H1 (cell line): ENCODE results near the gene PHLPP1.

Source experiments
- BACH1 ChIP-seq: IDR thresholded peaks from 2 replicates; pipeline ENCODE4 v1.6.1; 2012; ENCODE audit warnings: low read length, improper control_type of control experiment
- CHD1 ChIP-seq: IDR thresholded peaks from 2 replicates; pipeline ENCODE4 v1.6.1; 2012; ENCODE audit warnings: low read depth, low read length, improper control_type of control experiment
- EP300 ChIP-seq, 2 experiments: IDR thresholded peaks; 1 replicate in 1 of 2; 2 replicates in 1 of 2; pipeline ENCODE4 v1.6.1; 2011 to 2012; ENCODE audit warnings: low read depth in 2 of 2, low read length in 2 of 2, mild to moderate bottlenecking in 2 of 2, borderline replicate concordance in 1 of 2, inconsistent platforms in 1 of 2, moderate library complexity in 1 of 2
- EZH2 ChIP-seq: fragments of 200-600 bp; sonication (generic); IDR thresholded peaks from 2 replicates; pipeline ENCODE4 v1.7.1; 2012; ENCODE audit warnings: low read depth, mild to moderate bottlenecking, moderate library complexity, low read length, inconsistent platforms; ENCODE audit not compliant: severe bottlenecking
- POLR2A ChIP-seq, 2 experiments: IDR thresholded peaks; 1 replicate in 1 of 2; 2 replicates in 1 of 2; pipeline ENCODE4 v1.6.1; 2011; ENCODE audit warnings: low read depth in 2 of 2, low read length in 2 of 2, mild to moderate bottlenecking in 2 of 2; ENCODE audit errors: control extremely low read depth in 1 of 2
- POLR2AphosphoS5 ChIP-seq: IDR thresholded peaks from 2 replicates; pipeline ENCODE4 v1.6.1; 2011; ENCODE audit warnings: low read depth, low read length
- SIN3A ChIP-seq, 2 experiments: IDR thresholded peaks in 1 of 2; conservative IDR thresholded peaks in 1 of 2; 2 replicates each; pipeline ENCODE4 v1.6.1; 2011 to 2012; ENCODE audit warnings: low read length in 2 of 2, improper control_type of control experiment in 1 of 2, low read depth in 1 of 2, mild to moderate bottlenecking in 1 of 2
- TCF12 ChIP-seq: IDR thresholded peaks from 2 replicates; pipeline ENCODE4 v1.6.1; 2011; ENCODE audit warnings: low read depth, mild to moderate bottlenecking, low read length
- YY1 ChIP-seq: IDR thresholded peaks from 2 replicates; pipeline ENCODE4 v1.6.1; 2011; ENCODE audit warnings: low read depth, mild to moderate bottlenecking, low read length
- TF ChIP-seq, protein P1 (sequence below): IDR thresholded peaks from 2 replicates; pipeline ENCODE4 v1.6.1; 2012; ENCODE audit warnings: low read length, inconsistent platforms
- TF ChIP-seq, protein P2 (sequence below), 3 experiments: IDR thresholded peaks; 1 replicate in 2 of 3; 2 replicates in 1 of 3; pipeline versions ENCODE4 v1.5.1 to v1.6.1; 2011; ENCODE audit warnings: low read length in 3 of 3, mild to moderate bottlenecking in 3 of 3, inconsistent platforms in 2 of 3, low read depth in 1 of 3, moderate library complexity in 1 of 3; ENCODE audit not compliant: insufficient read depth in 1 of 3; ENCODE audit errors: control extremely low read depth in 1 of 3

DNA sequence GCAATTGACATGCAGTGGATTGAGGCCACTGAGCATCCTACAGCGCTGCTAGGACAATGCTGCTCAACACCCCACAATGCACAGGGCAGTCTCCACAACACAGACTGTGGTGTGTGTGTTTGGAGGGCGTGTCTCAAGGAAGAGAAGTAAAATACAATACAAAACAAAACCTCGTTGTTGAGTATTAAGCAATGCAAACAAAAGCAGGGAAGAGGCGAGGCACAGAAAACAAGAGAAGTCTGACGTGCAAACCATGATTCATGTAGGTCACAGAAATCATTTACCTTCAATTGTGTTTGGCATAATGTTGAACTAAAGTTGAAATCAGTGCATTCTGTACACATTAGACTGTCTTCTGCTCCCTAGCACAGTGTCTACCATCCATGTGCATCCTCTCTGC, 260.9 kb downstream of the PHLPP1 start:
- no peak for TF ChIP-seq BACH1
- TF ChIP-seq POLR2AphosphoS5, result no peak
- no peak for TF ChIP-seq EP300 (IDR thresholded peaks at IDR 0.05; ENCODE audit: borderline replicate concordance in 1 of 2, low read depth in 2 of 2, low read length in 2 of 2)
- TF ChIP-seq, protein P1, sequence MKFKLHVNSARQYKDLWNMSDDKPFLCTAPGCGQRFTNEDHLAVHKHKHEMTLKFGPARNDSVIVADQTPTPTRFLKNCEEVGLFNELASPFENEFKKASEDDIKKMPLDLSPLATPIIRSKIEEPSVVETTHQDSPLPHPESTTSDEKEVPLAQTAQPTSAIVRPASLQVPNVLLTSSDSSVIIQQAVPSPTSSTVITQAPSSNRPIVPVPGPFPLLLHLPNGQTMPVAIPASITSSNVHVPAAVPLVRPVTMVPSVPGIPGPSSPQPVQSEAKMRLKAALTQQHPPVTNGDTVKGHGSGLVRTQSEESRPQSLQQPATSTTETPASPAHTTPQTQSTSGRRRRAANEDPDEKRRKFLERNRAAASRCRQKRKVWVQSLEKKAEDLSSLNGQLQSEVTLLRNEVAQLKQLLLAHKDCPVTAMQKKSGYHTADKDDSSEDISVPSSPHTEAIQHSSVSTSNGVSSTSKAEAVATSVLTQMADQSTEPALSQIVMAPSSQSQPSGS, result no peak
- TF ChIP-seq YY1, result no peak
- TF ChIP-seq TCF12, result no peak
- TF ChIP-seq POLR2A (IDR thresholded peaks at IDR 0.05; ENCODE audit: control extremely low read depth in 1 of 2, low read depth in 2 of 2, low read length in 2 of 2), result no peak
- TF ChIP-seq, protein P2, sequence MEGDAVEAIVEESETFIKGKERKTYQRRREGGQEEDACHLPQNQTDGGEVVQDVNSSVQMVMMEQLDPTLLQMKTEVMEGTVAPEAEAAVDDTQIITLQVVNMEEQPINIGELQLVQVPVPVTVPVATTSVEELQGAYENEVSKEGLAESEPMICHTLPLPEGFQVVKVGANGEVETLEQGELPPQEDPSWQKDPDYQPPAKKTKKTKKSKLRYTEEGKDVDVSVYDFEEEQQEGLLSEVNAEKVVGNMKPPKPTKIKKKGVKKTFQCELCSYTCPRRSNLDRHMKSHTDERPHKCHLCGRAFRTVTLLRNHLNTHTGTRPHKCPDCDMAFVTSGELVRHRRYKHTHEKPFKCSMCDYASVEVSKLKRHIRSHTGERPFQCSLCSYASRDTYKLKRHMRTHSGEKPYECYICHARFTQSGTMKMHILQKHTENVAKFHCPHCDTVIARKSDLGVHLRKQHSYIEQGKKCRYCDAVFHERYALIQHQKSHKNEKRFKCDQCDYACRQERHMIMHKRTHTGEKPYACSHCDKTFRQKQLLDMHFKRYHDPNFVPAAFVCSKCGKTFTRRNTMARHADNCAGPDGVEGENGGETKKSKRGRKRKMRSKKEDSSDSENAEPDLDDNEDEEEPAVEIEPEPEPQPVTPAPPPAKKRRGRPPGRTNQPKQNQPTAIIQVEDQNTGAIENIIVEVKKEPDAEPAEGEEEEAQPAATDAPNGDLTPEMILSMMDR (IDR thresholded peaks at IDR 0.05; ENCODE audit: control extremely low read depth in 1 of 3, insufficient read depth in 1 of 3, low read depth in 1 of 3, low read length in 3 of 3), result no peak
- TF ChIP-seq CHD1, result no peak
- no peak for TF ChIP-seq SIN3A (conservative IDR thresholded peaks at IDR 0.05 in 1 of 2, IDR thresholded peaks at IDR 0.05 in 1 of 2; ENCODE audit: low read depth in 1 of 2, low read length in 2 of 2)
- TF ChIP-seq EZH2, result no peak
